Activated T-helper 1 cell treated with Interleukin-2 at 50 U/mL for 16 hours (primary cell): ENCODE measurements around the gene SGSM1.

ENCODE experiments used
- DNase-seq: peaks from one replicate; pipeline ENCODE4 v3.0.0-alpha.2; 2020; ENCODE audit warnings: low read depth

The SGSM1 gene

GRCh38 chr22:24950272-24950902 lies 144.4 kb downstream of the SGSM1 start:
- DNase-seq, result no peak

GRCh38 chr22:24951942-24952836 lies 146.2 kb downstream of the SGSM1 start, which contains the start of gene KIAA1671:
Gene KIAA1671 (plus strand): TSS chr22:24952716. CDS start chr22:25028000, 75,284 bp downstream.
- peak; percentile 80 for DNase-seq

GRCh38 chr22:24952837-24953383 lies 146.9 kb downstream of the SGSM1 start:
- no peak for DNase-seq

GRCh38 chr22:24953384-24954113 lies 147.5 kb downstream of the SGSM1 start:
- no peak for DNase-seq

- no peak for DNase-seq
Observed at GRCh38 chr22:24954114-24954463, 148.1 kb downstream of the SGSM1 start.

GRCh38 chr22:24954856-24955255 lies 148.8 kb downstream of the SGSM1 start:
- no peak for DNase-seq

GRCh38 chr22:24957043-24957442 lies 151.0 kb downstream of the SGSM1 start:
- DNase-seq, result no peak

GRCh38 chr22:24961217-24961844 lies 155.3 kb downstream of the SGSM1 start:
- no peak for DNase-seq

GRCh38 chr22:24962094-24962493 lies 156.1 kb downstream of the SGSM1 start:
- DNase-seq, result no peak

GRCh38 chr22:24962835-24963234 lies 156.8 kb downstream of the SGSM1 start:
- DNase-seq, result no peak

GRCh38 chr22:24964441-24964840 lies 158.4 kb downstream of the SGSM1 start:
- no peak for DNase-seq

- DNase-seq, result no peak
Observed at GRCh38 chr22:24965822-24966626, 160.0 kb downstream of the SGSM1 start.

- no peak for DNase-seq
Observed at GRCh38 chr22:24968066-24968561, 162.1 kb downstream of the SGSM1 start.

- no peak for DNase-seq
Observed at GRCh38 chr22:24969560-24970301, 163.7 kb downstream of the SGSM1 start.

GRCh38 chr22:24972369-24972768 lies 166.4 kb downstream of the SGSM1 start:
- no peak for DNase-seq

- no peak for DNase-seq
Observed at GRCh38 chr22:24973872-24974271, 167.9 kb downstream of the SGSM1 start.

GRCh38 chr22:24975125-24975640 lies 169.2 kb downstream of the SGSM1 start:
- DNase-seq, result no peak

- DNase-seq, result no peak
Observed at GRCh38 chr22:24975813-24976341, 169.9 kb downstream of the SGSM1 start.

GRCh38 chr22:24976442-24977218 lies 170.6 kb downstream of the SGSM1 start:
- no peak for DNase-seq
